ENCODE measurements around the gene ZNF175.

The ZNF175 gene

DNA sequence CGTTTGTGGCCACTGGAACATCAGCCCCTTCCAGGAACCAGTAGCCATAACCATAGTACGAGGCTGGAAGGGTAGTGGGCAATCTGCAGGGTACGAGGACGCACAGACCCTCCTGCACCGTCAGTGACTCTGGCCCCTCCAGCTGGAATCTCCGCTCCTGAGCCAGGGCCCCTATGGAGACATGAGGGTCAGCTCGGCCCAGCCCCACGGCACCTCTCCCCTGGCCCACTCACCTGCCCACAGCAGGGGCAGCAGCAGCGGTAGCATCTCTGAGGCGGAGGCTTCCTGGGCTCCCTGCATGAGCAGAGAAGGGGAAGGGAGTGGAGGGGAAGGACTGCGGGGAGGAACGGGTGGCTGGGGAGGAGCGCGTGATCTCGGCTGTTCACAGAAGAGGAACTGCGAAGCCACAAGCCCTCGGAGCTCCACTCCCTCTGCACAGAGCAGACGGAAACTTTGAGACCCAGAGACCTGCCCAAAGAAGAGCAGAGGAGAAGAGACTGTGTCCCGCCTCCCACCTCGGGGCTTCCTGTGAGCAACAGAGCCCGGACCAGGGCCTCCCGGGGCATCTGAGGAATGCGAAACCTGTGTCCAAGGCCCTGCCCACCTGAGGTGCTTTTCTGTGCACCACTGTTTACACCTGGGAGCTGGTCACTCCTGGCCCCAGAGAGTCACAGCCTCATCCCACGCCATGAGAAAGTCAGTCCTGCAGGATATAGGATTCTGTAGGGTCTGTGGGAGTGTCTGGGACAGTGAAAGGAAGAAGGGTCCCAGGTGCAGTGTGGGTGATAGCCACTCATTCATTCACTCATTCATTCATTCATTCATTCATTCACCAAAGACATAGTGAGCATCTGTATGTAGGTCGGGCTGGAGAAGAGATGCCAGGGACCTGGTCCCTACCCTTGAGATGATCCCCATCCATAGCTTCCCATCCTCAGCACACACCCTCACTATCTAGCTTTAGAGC is 39.5 kb upstream of the ZNF175 start, which contains the start of gene SIGLEC6:
Gene SIGLEC6 (minus strand): TSS at position 322 of the 967 bp plus-strand sequence. CDS start 22 bp downstream, at position 300.
- no peak for TF ChIP-seq CTCF (conservative IDR thresholded peaks at IDR 0.05)
- H3K27ac ChIP-seq, result no peak within 1 kb of the TSS

DNA sequence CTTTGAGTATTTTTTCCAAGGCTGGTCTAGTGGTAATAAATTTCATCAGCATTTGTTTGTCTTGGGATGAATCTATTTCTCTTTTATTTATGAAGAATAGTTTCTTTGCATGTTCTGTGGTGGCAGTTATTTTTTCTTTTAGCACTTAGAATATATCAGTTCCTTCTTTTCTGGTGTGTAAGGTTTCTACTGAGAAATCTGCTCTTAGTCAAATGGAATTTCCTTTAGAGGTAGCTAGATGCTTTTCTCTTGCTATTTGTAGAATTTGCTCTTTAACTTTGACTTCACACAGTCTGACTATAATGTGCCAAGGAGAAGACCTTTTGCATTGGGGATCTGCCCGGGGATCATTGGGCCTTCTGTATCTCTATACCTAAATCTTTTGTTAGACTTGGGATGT is 35.5 kb upstream of the ZNF175 start:
- H3K27ac ChIP-seq, result no peak overlapping the region
- no peak for TF ChIP-seq CTCF (conservative IDR thresholded peaks at IDR 0.05)

DNA sequence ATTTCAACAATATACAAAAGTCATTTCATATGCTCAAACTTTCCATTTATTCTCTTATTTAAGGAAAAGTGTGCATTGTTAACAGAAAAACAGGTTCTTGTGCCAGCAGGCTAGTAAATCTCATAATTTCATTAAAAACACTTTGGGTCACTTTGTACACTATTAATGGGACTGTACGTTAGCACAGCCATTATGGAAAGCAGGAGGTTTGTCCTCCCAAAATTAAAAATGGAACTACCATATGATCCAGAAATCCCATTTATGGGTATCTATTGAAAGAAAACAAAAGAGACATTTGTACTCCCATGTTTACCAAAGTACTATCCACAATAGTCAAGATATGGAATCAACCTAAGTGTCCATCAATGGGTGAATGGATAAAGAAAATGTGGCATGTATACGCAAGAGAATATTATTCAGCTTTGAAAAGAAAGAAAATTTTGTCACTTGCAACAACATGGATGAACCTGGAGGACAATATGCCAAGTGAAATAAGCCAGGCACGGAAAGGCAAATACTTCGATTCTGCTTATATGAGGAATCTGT is 31.2 kb upstream of the ZNF175 start:
- no peak overlapping the region for H3K27ac ChIP-seq
- TF ChIP-seq CTCF (conservative IDR thresholded peaks at IDR 0.05), result no peak

DNA sequence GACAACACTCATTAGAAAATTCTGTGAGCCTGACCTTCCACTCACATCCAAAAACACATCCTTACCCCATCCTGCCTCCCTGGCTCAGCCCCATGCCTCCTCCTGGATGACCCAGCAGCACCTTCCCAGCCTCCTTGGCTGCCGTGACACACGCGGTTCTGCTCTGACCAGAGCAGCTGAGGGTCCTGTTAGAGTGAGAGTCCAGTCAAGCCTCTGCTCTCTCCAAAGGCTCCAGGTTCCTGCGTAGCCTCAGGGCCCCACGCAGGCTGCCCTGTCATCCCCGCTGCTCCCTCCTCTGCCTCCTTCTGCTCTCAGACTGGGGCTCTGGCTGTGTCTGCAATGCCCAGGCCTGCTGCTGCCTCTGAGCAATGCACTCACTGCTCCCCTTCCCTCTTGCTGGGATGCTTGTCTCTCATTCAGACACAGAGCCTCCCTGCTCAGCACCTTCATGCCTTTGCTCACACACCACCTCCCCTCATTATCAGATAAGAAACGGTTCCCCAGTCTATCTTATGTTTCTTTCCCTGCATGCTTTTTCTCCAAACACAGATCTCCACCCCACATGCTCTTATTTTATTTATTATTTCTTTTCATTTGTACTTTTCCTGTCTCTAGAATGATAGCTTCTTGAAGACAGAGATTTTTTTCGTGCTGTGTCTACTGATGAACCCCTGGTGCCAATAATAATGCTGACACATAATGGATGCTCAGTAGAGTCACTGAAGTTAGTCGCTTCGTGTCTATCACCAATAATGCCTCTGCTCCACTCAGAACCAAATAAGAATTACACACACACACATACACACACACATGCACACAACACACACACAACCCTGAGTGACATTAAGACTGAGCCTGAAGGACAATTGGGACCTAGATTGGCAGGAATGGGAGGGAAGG is 29.4 kb upstream of the ZNF175 start:
- no peak for TF ChIP-seq CTCF (conservative IDR thresholded peaks at IDR 0.05)

GRCh38 chr19:51542699-51543098 is 28.4 kb upstream of the ZNF175 start:
- H3K27ac ChIP-seq, result no peak overlapping the region
- TF ChIP-seq CTCF (conservative IDR thresholded peaks at IDR 0.05), result no peak

More for the DNA sequence above, 29.4 kb upstream of the ZNF175 start:
- no peak overlapping the region for H3K27ac ChIP-seq

DNA sequence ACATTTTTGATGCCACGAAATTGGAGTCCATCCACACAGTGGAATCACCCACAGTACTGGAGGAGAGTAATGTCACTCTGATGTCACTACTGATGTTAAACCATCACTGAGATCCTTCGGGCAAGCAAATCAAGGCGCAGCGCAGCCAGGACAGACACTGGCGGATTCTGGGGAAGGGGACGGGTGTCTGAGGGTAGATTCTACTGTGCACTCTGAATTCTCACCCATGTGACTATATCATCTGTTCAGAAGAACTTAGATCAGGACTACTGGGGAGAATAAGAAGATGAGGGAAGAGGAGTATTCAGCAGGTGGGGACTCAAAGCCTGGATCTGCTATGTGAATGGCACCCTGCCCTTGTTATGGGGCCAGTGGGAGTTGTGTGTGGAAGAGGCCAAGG is 27.0 kb upstream of the ZNF175 start:
- TF ChIP-seq CTCF (conservative IDR thresholded peaks at IDR 0.05), result no peak

More for the DNA sequence above, 27.0 kb upstream of the ZNF175 start:
- H3K27ac ChIP-seq, result no peak overlapping the region
